WTC11 (cell line): ENCODE measurements around the gene PEX5. TPM values are rescaled to one million over a fixed set of nuclear protein-coding genes. Genes with fewer than 3 reads are reported as not detected.

Experiments used
- ATAC-seq: fragments of 200-7000 bp; cut with Tn5 transposase; 2 replicates; pipeline ENCODE4 v1.10.0; 2021; ENCODE audit warnings: mild to moderate bottlenecking, moderate library complexity
- CTCF ChIA-PET: fragments of 300-600 bp; sonication (Branson Sonifier 250); formaldehyde crosslinking; loops from one replicate; lab custom pipeline; 2021; ENCODE audit warnings: antibody characterized with exemption; lab: Charles Lee
- POLR2A ChIA-PET: fragments of 350-600 bp; sonication (Branson Sonifier 250); formaldehyde crosslinking; loops from one replicate; lab custom pipeline; 2021; ENCODE audit warnings: antibody characterized with exemption; lab: Charles Lee
- DNase-seq: peaks from one replicate; pipeline ENCODE4 v3.0.0; 2021; ENCODE audit warnings: low spot score
- H3K27ac Mint-ChIP-seq: 2 replicates; pipeline ENCODE4 v1.8.0; 2021; ENCODE audit warnings: mixed read lengths
- H3K27me3 Mint-ChIP-seq: 2 replicates; pipeline ENCODE4 v1.8.0; 2021; ENCODE audit warnings: low read depth, mild to moderate bottlenecking, moderate library complexity, mixed read lengths
- H3K36me3 Mint-ChIP-seq: 2 replicates; pipeline ENCODE4 v1.8.0; 2021; ENCODE audit warnings: mixed read lengths
- H3K4me1 Mint-ChIP-seq: 2 replicates; pipeline ENCODE4 v1.8.0; 2022; ENCODE audit warnings: mixed read lengths
- H3K4me3 Mint-ChIP-seq: 2 replicates; pipeline ENCODE4 v1.8.0; 2021; ENCODE audit warnings: mild to moderate bottlenecking, moderate library complexity, mixed read lengths
- H3K9me3 Mint-ChIP-seq: 2 replicates; pipeline ENCODE4 v1.8.0; 2021; ENCODE audit warnings: mixed read lengths
- AFF4 ChIP-seq: sonication (generic); formaldehyde crosslinking; IDR thresholded peaks from 2 replicates; pipeline ENCODE4 v1.8.1; 2023; ENCODE audit warnings: mild to moderate bottlenecking, missing genetic modification reagents, borderline replicate concordance
- CBFB ChIP-seq: sonication (generic); formaldehyde crosslinking; IDR thresholded peaks from 2 replicates; pipeline ENCODE4 v1.8.1; 2022; ENCODE audit warnings: mild to moderate bottlenecking, low read depth, missing genetic modification reagents
- FOXP1 ChIP-seq: sonication (generic); formaldehyde crosslinking; IDR thresholded peaks from 2 replicates; pipeline ENCODE4 v1.8.0; 2022; ENCODE audit warnings: missing genetic modification reagents, mild to moderate bottlenecking, moderate library complexity, borderline replicate concordance
- GRHL2 ChIP-seq: fragments of 250-450 bp; sonication (Bioruptor Pico); IDR thresholded peaks from 2 replicates; pipeline ENCODE4 v1.8.0; 2022; ENCODE audit warnings: mild to moderate bottlenecking, moderate library complexity; ENCODE audit not compliant: insufficient replicate concordance, severe bottlenecking
- GTF2I ChIP-seq: fragments of 250-450 bp; sonication (Bioruptor Pico); conservative IDR thresholded peaks from 2 replicates; pipeline ENCODE4 v1.4.0; 2021; ENCODE audit warnings: mild to moderate bottlenecking
- HMGA2 ChIP-seq: fragments of 250-450 bp; sonication (Bioruptor Pico); IDR thresholded peaks from 2 replicates; pipeline ENCODE4 v1.4.0; 2021; ENCODE audit warnings: mild to moderate bottlenecking, moderate library complexity
- IRF1 ChIP-seq: sonication (generic); formaldehyde crosslinking; IDR thresholded peaks from 2 replicates; pipeline ENCODE4 v1.8.0; 2023; ENCODE audit warnings: missing genetic modification reagents
- RORB ChIP-seq: fragments of 250-450 bp; sonication (Bioruptor Pico); IDR thresholded peaks from 2 replicates; pipeline ENCODE4 v1.9.0; 2021; ENCODE audit warnings: mild to moderate bottlenecking
- TEAD4 ChIP-seq: sonication (generic); formaldehyde crosslinking; IDR thresholded peaks from 2 replicates; pipeline ENCODE4 v1.8.0; 2022; ENCODE audit warnings: mild to moderate bottlenecking, missing genetic modification reagents
- USF2 ChIP-seq: sonication (generic); formaldehyde crosslinking; IDR thresholded peaks from 2 replicates; pipeline ENCODE4 v1.8.1; 2023; ENCODE audit warnings: mild to moderate bottlenecking, missing genetic modification reagents, moderate library complexity
- ZNF232 ChIP-seq: sonication (generic); formaldehyde crosslinking; IDR thresholded peaks from 2 replicates; pipeline ENCODE4 v1.8.0; 2022; ENCODE audit warnings: mild to moderate bottlenecking, missing genetic modification reagents
- ZNF416 ChIP-seq: fragments of 250-450 bp; sonication (Bioruptor Pico); IDR thresholded peaks from 2 replicates; pipeline ENCODE4 v1.9.0; 2021; ENCODE audit warnings: mild to moderate bottlenecking, inconsistent platforms
- ZNF425 ChIP-seq: fragments of 250-450 bp; sonication (Bioruptor Pico); conservative IDR thresholded peaks from 2 replicates; pipeline ENCODE4 v1.9.0; 2021; ENCODE audit warnings: mild to moderate bottlenecking
- total RNA-seq: library from RNA; stranded (reverse); gene quantifications from 3 replicates; pipeline ENCODE4 v1.2.3, GENCODE V29; 2021
- TF ChIP-seq, protein P1 (sequence below): sonication (generic); formaldehyde crosslinking; IDR thresholded peaks from 2 replicates; pipeline ENCODE4 v1.8.1; 2023; ENCODE audit warnings: mild to moderate bottlenecking, missing genetic modification reagents
- TF ChIP-seq, protein P2 (sequence below): sonication (generic); formaldehyde crosslinking; IDR thresholded peaks from 2 replicates; pipeline ENCODE4 v1.8.1; 2022; ENCODE audit warnings: missing genetic modification reagents, borderline replicate concordance
- TF ChIP-seq, protein P3 (sequence below): sonication (generic); formaldehyde crosslinking; conservative IDR thresholded peaks from 2 replicates; pipeline ENCODE4 v1.8.1; 2023; ENCODE audit warnings: mild to moderate bottlenecking, low read depth, missing genetic modification reagents, moderate library complexity

Gene PEX5
- total RNA-seq, 1 experiment from 2014 or later = 68.9 TPM

DNA sequence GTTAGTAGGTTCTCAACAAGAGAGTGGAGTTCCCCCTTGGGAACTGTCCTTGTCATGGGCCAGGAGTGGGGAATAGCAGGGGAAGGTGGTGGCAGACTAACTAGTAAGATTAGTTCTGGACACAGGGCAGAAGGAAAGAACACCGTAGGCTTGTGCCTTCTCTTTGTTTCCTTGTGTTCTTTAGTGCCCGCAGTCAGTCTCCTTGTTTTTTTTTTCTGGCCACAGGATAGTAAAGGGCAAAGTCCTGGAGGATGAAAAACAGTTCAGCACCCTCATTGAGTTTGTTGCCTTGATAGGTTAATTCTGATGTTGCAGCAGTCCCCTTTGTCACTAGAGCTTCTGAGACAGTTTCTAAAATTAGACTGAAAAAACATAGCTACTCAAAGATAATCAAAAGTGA lies 8.4 kb downstream of the PEX5 start (continued):
- no peak for TF ChIP-seq USF2 (CRISPR knock-in tag)
- no peak for TF ChIP-seq GRHL2
- no peak for TF ChIP-seq ZNF232 (CRISPR knock-in tag)
- TF ChIP-seq TEAD4 (CRISPR knock-in tag) = no peak
- no peak for TF ChIP-seq ZNF416 (CRISPR knock-in tag)
- no peak for TF ChIP-seq HMGA2
- TF ChIP-seq, protein P1, sequence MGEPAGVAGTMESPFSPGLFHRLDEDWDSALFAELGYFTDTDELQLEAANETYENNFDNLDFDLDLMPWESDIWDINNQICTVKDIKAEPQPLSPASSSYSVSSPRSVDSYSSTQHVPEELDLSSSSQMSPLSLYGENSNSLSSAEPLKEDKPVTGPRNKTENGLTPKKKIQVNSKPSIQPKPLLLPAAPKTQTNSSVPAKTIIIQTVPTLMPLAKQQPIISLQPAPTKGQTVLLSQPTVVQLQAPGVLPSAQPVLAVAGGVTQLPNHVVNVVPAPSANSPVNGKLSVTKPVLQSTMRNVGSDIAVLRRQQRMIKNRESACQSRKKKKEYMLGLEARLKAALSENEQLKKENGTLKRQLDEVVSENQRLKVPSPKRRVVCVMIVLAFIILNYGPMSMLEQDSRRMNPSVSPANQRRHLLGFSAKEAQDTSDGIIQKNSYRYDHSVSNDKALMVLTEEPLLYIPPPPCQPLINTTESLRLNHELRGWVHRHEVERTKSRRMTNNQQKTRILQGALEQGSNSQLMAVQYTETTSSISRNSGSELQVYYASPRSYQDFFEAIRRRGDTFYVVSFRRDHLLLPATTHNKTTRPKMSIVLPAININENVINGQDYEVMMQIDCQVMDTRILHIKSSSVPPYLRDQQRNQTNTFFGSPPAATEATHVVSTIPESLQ (CRISPR knock-in tag) = no peak
- TF ChIP-seq RORB (CRISPR knock-in tag) = no peak
- TF ChIP-seq, protein P2, sequence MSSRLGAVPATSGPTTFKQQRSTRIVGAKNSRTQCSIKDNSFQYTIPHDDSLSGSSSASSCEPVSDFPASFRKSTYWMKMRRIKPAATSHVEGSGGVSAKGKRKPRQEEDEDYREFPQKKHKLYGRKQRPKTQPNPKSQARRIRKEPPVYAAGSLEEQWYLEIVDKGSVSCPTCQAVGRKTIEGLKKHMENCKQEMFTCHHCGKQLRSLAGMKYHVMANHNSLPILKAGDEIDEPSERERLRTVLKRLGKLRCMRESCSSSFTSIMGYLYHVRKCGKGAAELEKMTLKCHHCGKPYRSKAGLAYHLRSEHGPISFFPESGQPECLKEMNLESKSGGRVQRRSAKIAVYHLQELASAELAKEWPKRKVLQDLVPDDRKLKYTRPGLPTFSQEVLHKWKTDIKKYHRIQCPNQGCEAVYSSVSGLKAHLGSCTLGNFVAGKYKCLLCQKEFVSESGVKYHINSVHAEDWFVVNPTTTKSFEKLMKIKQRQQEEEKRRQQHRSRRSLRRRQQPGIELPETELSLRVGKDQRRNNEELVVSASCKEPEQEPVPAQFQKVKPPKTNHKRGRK = no peak
- no peak for TF ChIP-seq FOXP1 (CRISPR knock-in tag)
- no peak for TF ChIP-seq AFF4
- no peak for TF ChIP-seq GTF2I (CRISPR knock-in tag)
- TF ChIP-seq IRF1 (CRISPR knock-in tag) = no peak

DNA sequence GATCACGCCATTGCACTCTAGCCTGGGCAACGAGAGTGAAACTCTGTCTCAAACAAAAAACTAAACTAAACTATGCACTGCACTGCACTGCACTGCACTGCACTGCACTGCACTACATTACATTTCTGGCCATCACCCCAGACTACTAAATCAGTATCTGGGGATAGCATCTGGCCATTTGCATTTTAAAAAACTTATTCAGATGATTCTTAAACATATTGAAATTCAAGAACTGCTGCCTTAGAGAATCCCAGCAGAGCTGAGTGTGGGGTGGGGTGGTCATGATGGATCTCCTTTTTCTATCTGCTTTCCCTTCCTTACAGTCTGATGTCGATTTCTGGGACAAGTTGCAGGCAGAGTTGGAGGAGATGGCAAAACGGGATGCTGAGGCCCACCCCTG lies 13.6 kb downstream of the PEX5 start:
- no peak overlapping the region for H3K4me3 Mint-ChIP-seq
- POLR2A ChIA-PET = no interaction called here
- ATAC-seq = no peak
- CTCF ChIA-PET = interaction anchor here (0.7 kb wide), 1 partner anchor 22 kb away, joined by 3 read pairs; no protein-coding TSS in a partner anchor
- H3K27ac Mint-ChIP-seq = no peak overlapping the region
- H3K36me3 Mint-ChIP-seq = peaks cover 88% of the 10 kb centered on the region
- H3K9me3 Mint-ChIP-seq = peaks cover 12% of the 10 kb centered on the region
- no peaks in the 10 kb centered on the region for H3K4me1 Mint-ChIP-seq
- no peaks in the 10 kb centered on the region for H3K27me3 Mint-ChIP-seq
- DNase-seq = no peak
- TF ChIP-seq, protein P3, sequence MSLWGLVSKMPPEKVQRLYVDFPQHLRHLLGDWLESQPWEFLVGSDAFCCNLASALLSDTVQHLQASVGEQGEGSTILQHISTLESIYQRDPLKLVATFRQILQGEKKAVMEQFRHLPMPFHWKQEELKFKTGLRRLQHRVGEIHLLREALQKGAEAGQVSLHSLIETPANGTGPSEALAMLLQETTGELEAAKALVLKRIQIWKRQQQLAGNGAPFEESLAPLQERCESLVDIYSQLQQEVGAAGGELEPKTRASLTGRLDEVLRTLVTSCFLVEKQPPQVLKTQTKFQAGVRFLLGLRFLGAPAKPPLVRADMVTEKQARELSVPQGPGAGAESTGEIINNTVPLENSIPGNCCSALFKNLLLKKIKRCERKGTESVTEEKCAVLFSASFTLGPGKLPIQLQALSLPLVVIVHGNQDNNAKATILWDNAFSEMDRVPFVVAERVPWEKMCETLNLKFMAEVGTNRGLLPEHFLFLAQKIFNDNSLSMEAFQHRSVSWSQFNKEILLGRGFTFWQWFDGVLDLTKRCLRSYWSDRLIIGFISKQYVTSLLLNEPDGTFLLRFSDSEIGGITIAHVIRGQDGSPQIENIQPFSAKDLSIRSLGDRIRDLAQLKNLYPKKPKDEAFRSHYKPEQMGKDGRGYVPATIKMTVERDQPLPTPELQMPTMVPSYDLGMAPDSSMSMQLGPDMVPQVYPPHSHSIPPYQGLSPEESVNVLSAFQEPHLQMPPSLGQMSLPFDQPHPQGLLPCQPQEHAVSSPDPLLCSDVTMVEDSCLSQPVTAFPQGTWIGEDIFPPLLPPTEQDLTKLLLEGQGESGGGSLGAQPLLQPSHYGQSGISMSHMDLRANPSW (CRISPR knock-in tag) = no peak
- TF ChIP-seq CBFB (CRISPR knock-in tag) (no peak), FOXP1 (CRISPR knock-in tag) (no peak), ZNF425 (no peak), AFF4 (no peak)
